ENCODE measurements around the gene HNRNPUL1.
"Not testable (repeated sequence)": the region's sequence is repeated elsewhere in the genome, so short reads cannot be mapped to it uniquely, and the experiment has no call there.

The HNRNPUL1 gene

GRCh38 chr19:41325947-41326706 is 62.0 kb downstream of the HNRNPUL1 start:
- no peak for DNase-seq (ENCODE audit: low spot score)

- DNase-seq (ENCODE audit: low spot score): no peak
Observed at GRCh38 chr19:41327076-41327575, 63.0 kb downstream of the HNRNPUL1 start.

- no peak for DNase-seq (ENCODE audit: low spot score)
Observed at GRCh38 chr19:41327576-41328156, 63.5 kb downstream of the HNRNPUL1 start.

GRCh38 chr19:41328157-41328841 is 64.1 kb downstream of the HNRNPUL1 start:
- no peak for DNase-seq (ENCODE audit: low spot score)

- DNase-seq (ENCODE audit: low spot score): no peak
Observed at GRCh38 chr19:41328842-41329225, 64.7 kb downstream of the HNRNPUL1 start.

- no peak for DNase-seq (ENCODE audit: low spot score)
Observed at GRCh38 chr19:41330481-41330880, 66.3 kb downstream of the HNRNPUL1 start.

GRCh38 chr19:41330946-41331678 is 66.9 kb downstream of the HNRNPUL1 start:
- peak; percentile 29 for DNase-seq (ENCODE audit: low spot score)

- DNase-seq (ENCODE audit: low spot score): peak; percentile 44
Observed at GRCh38 chr19:41332000-41332399, 67.8 kb downstream of the HNRNPUL1 start.

- DNase-seq (ENCODE audit: low spot score): no peak
Observed at GRCh38 chr19:41332468-41332867, 68.3 kb downstream of the HNRNPUL1 start.

GRCh38 chr19:41334793-41335192 is 70.6 kb downstream of the HNRNPUL1 start:
- no peak for DNase-seq (ENCODE audit: low spot score)

GRCh38 chr19:41335467-41335866 is 71.3 kb downstream of the HNRNPUL1 start:
- no peak for DNase-seq (ENCODE audit: low spot score)

- no peak for DNase-seq (ENCODE audit: low spot score)
Observed at GRCh38 chr19:41339936-41340335, 75.8 kb downstream of the HNRNPUL1 start.

GRCh38 chr19:41341669-41342490 is 77.7 kb downstream of the HNRNPUL1 start:
- no peak for DNase-seq (ENCODE audit: low spot score)

- DNase-seq (ENCODE audit: low spot score): no peak
Observed at GRCh38 chr19:41344162-41344561, 80.0 kb downstream of the HNRNPUL1 start.

GRCh38 chr19:41346916-41347315 is 82.7 kb downstream of the HNRNPUL1 start:
- not testable (repeated sequence) for DNase-seq (ENCODE audit: low spot score)

GRCh38 chr19:41350735-41351338 is 86.7 kb downstream of the HNRNPUL1 start:
- no peak for DNase-seq (ENCODE audit: low spot score)

- peak; percentile 85 for DNase-seq (ENCODE audit: low spot score)
Observed at GRCh38 chr19:41351339-41352245, 87.4 kb downstream of the HNRNPUL1 start.

GRCh38 chr19:41352279-41352608 is 88.1 kb downstream of the HNRNPUL1 start:
- DNase-seq (ENCODE audit: low spot score): no peak

GRCh38 chr19:41352609-41353465 is 88.7 kb downstream of the HNRNPUL1 start:
- peak; percentile 81 for DNase-seq (ENCODE audit: low spot score)
